HG03469 (cell line): Measurements from ENCODE around the gene CADM1.

Experiments
- ATAC-seq: cut with Tn5 transposase; IDR thresholded peaks from one replicate; pipeline ENCODE4 v1.9.1; 2021; ENCODE audit warnings: mild to moderate bottlenecking, moderate library complexity, moderate number of reproducible peaks; ENCODE audit not compliant: unreplicated experiment

The CADM1 gene

DNA sequence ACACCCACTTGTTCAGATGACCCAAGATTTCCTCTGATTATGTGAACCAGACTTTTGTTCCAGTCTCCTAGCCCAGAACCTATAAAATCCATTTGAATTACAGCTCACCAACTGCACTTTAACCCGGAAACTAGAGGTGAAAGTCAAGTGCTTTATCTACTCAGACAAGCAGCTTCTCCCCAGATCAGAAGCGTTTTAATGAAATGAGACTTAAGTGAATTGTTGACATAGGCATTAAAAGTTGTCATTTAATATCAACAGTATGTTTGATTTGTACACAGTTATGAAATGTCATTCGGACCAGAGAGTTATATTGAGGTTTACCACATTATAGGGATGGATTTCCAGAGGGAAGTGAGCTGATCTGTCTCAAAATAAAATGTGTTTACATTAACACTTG lies 52.0 kb downstream of the CADM1 start:
- ATAC-seq = no peak

DNA sequence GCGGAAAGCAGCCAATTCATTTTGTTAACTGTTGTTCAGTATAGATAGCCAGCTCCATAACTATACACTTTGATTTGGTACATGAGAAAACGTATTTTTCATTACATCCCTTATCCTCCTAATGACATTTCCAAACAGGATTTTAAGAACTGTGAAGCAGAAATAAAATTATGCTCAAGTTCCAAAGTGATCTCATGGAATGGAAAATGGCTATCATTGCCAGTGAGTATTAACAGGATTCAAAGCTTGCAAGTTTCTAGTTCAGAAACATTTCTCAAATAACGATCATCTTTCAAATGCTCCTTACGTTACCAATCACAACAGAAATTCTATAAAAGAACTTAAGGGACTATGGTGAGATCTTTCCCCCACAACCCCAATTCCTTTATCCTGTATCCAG lies 53.7 kb downstream of the CADM1 start:
- no peak for ATAC-seq

DNA sequence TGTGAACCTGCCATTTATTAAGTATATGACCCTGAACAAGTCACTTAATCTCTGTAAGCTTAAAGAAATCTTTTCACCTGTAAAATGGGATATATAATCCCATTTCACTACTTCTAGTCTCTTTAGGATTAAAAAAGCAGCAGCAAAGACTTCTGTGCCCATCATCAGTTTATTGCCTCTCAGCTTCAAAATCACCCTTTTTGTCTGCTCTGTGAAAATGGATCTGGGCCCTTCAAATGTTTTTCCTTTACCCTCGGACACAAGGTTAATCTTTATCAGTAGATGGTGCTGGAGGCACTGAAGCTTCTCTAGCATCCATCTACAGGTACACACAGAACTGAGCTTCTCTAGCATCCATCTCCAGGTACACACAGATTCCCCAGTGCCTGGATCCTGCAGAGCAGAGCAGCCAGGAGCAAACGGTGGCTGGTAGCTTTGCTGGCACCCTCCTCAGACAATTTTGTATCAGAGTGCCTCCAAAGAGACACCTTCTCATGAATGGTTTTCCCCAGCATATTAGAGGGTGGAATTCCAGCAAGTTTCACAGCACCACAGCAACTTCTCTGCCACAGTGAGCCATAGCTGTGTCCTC lies 56.8 kb downstream of the CADM1 start:
- no peak for ATAC-seq

DNA sequence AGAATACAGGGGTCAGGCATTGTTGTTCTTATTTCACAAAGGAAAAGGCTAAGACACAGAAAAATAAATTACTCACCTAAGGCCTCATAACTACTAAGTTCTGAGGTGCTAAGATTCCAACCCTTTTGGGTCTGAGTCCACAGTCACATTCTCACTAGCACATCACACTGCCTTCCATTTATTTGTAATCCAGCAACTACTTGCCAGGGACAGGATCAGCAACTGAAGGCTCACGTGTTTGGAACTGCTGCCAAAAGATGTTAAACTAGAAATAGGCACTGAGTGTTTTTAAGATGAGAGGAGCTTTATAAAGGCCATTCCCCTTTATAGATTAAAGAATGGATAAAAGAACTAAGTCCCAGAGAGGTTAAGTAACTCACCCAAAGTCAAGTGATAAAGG lies 58.0 kb downstream of the CADM1 start:
- no peak for ATAC-seq

DNA sequence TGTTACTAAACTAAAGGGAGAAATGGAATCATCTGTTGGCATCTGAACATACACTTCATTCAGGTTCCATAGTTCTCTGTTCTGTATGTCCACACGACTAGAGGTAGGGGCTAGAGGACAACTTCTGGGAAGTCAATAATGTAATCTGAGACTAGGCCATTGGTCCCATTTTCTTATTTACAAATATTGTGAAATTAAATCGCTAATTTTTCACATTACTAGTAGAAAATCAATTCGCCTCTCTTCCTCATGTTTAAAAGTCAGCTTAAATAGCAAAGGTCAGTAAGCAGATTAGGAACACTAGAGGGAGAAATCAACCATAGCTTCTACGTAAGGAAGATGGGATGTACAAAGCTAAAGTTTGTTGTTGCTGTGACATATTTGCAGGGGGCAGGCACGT lies 59.7 kb downstream of the CADM1 start:
- no peak for ATAC-seq

- ATAC-seq = no peak
Observed at GRCh38 chr11:115439969-115440540, 64.2 kb downstream of the CADM1 start.

DNA sequence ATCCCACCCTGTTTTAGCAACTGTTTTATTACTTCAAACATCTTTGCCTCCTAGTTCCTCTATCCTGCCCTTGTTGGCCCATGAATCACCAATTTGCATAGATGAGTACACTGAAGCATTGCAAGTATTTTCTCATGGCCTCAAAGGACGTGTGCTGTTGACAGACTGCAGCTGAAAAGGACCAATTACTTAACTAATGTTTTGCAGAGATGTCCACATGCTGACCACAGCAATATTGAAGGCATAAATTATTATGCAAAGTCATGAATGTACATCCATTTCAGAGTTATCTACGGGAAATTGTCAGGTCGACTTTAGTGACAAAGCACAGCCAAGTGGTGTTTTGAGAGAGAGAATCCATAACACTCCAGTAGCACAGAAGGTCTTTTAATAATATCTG lies 64.8 kb downstream of the CADM1 start:
- no peak for ATAC-seq

GRCh38 chr11:115437902-115438575 lies 66.2 kb downstream of the CADM1 start:
- ATAC-seq = no peak

- ATAC-seq = no peak
Observed at GRCh38 chr11:115430345-115430744, 73.9 kb downstream of the CADM1 start.

GRCh38 chr11:115428306-115428705 lies 75.9 kb downstream of the CADM1 start:
- ATAC-seq = no peak

DNA sequence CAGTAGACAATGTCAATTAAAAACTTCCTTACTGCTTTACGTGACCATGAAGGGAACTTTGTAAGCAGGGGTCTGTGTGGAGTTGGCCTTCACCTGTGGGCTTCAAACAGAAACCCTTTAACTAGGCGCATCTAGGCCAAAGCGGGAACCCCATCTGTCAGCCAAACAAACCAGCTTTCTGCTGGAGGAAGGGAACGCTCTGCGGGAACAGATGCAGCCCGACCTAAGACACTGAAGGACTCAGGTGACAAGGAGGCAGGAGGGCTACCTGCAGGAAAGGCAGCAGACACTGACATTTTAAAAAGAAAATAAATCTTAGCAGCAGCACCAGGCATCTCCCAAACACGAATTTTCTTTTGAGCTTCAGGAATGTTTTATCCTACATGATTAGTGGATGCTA lies 78.4 kb downstream of the CADM1 start:
- ATAC-seq = no peak

GRCh38 chr11:115425250-115425649 lies 79.0 kb downstream of the CADM1 start:
- no peak for ATAC-seq

DNA sequence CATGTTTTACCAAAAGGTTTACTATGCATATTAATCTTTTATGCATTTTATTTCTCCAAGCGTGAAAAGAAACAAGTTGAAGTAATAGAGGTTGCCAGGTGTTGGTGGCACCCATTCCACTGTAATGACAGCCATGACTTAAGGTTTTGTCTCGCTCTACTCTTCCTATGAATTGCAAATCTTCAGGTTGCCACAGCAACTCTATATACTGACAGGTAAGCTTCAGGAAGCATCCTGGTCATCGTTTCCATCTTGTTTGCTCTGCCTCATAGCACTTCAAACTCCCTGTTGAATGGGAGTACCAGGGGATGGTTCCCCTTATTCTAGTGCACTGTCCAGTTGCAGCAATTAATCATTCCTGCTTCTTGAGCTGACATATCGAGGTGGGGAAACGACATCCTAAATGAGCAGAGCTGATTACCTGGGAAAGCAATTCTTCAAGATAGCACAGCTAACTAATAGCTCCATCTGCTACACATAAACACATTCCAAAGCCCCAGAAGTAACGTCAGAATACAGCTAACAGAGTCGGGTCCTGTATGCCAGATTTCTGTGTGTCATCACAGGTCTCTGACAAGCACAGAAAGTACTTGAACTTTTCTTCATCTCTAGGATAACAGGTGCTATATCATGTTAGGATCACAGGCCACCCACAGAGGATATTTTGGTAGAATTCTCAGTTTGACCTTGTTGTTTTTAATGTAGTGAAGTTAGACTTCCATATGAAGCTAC lies 80.3 kb downstream of the CADM1 start:
- ATAC-seq = no peak

DNA sequence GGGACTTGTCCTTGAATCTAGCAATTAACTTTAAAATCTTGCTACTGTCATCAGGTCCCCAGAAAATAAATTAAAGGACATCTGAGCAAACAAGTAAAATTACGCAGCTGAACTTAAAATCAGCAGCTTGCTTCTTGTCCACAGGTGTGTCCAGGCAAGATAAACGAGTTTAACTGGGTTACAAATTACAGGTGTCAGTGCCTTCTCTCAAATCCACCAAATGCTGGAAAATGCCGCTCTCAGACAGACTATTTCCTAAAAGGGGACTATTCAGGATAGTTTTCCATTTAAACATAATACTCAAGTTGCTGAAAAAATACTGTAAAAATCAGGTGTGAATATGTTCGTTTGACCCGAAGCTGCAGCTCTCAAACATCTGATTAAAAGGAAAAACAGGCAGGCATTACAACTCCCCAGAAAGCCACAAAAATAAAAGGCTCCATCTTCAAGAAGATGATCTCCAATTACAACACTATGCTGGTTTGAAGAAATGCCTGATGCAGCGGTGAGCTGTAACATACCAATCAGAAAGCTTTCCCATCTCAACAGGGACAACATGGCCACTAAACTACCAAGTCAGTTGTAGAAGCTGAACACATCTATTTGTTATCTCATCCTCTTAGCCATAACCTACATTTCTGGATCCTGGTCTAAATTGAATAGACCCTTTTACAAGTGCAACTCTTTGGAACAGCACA lies 82.1 kb downstream of the CADM1 start:
- ATAC-seq = no peak

- ATAC-seq = no peak
Observed at GRCh38 chr11:115421352-115421991, 82.7 kb downstream of the CADM1 start.

DNA sequence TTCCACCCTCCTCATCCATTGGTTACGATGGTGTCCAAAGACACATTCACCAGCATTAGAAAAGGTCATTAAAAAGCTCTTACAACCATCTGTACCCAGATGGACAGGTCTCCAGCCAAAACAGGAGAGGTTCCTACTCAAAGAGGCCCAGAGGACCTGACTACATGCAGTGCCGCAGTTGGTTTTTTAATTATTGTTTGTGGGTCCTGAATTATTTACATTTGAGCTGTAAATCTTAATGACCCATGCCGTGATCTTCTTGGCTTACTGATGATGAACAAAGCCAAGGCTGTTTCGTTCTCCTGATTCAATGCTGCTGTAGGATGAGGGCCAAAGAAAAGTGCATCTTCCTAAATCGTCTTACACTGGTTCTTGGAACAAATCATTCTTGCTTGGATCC lies 83.7 kb downstream of the CADM1 start:
- no peak for ATAC-seq

- ATAC-seq = no peak
Observed at GRCh38 chr11:115418626-115419025, 85.6 kb downstream of the CADM1 start.

DNA sequence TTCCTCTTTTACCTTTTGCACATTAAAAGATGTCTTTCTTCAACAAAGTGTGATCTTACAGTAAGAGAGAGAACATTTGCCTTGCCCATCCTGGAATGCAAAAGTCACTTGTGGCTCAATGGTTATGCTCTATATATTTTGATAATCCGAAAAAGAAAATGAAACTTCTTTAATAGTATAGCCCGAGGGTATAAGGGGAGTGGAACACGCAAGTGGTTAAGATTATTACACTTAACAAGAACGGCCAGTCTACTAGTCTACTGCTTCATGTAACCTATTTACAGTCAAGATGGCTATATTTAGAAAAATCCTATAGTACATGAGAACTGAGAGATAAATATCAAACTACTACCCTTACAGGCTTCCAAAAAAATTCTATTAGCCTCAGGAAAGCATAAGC lies 86.1 kb downstream of the CADM1 start:
- ATAC-seq = no peak

DNA sequence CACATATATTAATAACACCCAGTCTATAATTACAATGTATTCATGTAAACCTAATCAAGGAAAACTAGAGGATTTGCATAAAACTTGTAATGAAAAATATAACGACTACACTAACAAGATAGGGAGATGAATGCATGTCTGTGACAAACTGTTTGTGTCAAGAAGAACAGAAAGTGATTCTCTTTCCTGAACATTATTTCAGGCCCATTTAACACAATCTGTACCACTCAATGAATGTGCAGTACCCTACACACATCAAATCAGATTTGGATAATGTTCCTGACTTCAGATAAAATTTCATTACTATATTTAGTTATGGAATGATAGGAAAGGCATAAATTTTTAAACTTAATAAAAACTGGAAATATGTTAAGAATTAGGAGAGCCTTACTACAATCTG lies 93.1 kb downstream of the CADM1 start:
- no peak for ATAC-seq

- ATAC-seq = no peak
Observed at GRCh38 chr11:115409691-115410220, 94.5 kb downstream of the CADM1 start.
